Measurements from ENCODE around the gene IL12A.

Gene IL12A

GRCh38 chr3:159989973-159990846, 1.6 kb downstream of the IL12A start:
- no peak for DNase-seq (ENCODE audit: low read depth)

- DNase-seq (ENCODE audit: low read depth) = no peak
Measured at GRCh38 chr3:159991591-159991990, 3.0 kb downstream of the IL12A start.

DNA sequence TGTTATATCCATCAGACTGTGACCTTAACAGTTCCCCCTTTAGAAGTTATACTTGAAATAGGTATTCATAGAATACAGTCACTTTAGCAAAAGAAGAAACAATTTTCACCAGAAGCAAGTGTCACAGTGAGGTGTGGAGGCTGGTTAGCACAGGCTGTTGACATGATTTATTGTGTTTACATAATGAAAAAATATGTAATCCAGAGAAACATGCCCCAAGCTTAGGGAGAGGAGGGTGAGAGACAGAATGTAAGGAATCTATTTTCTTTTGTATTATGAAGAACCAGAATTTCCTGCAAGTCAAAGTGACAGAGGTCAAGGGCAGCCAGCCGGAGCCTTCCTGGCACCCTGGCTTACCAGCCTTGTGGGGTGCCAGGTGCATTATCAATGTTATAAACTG, 4.0 kb downstream of the IL12A start:
- no peak for DNase-seq (ENCODE audit: low read depth)

GRCh38 chr3:159994182-159994581, 5.5 kb downstream of the IL12A start:
- DNase-seq (ENCODE audit: low read depth) = no peak

- DNase-seq (ENCODE audit: low read depth) = no peak
Measured at GRCh38 chr3:159995091-159995490, 6.5 kb downstream of the IL12A start.

- no peak for DNase-seq (ENCODE audit: low read depth)
Measured at GRCh38 chr3:159996018-159996417, 7.4 kb downstream of the IL12A start.

DNA sequence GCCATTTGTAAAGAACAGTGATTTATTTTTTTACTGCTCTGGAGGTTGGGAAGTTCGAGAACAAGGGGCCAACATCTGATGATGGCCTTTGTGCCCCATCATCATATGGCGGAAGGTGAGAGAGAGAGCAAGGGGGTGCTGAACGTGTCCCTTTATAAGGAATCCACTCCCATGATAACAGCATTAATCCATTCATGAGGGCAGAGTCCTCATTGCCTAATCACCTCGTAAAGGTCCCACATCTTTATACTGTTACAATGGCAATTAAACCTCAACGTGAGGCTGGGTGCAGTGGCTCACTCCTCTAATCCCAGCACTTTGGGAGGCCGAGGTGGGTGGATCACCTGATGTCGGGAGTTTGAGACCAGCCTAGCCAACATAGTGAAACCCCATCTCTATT, 8.3 kb downstream of the IL12A start:
- DNase-seq (ENCODE audit: low read depth) = no peak

GRCh38 chr3:160001148-160001760, 12.6 kb downstream of the IL12A start:
- DNase-seq (ENCODE audit: low read depth) = no peak

GRCh38 chr3:160001850-160002623, 13.4 kb downstream of the IL12A start:
- no peak for DNase-seq (ENCODE audit: low read depth)

- DNase-seq (ENCODE audit: low read depth) = no peak
Measured at GRCh38 chr3:160003520-160004128, 15.0 kb downstream of the IL12A start.

GRCh38 chr3:160005004-160005403, 16.4 kb downstream of the IL12A start:
- no peak for DNase-seq (ENCODE audit: low read depth)

DNA sequence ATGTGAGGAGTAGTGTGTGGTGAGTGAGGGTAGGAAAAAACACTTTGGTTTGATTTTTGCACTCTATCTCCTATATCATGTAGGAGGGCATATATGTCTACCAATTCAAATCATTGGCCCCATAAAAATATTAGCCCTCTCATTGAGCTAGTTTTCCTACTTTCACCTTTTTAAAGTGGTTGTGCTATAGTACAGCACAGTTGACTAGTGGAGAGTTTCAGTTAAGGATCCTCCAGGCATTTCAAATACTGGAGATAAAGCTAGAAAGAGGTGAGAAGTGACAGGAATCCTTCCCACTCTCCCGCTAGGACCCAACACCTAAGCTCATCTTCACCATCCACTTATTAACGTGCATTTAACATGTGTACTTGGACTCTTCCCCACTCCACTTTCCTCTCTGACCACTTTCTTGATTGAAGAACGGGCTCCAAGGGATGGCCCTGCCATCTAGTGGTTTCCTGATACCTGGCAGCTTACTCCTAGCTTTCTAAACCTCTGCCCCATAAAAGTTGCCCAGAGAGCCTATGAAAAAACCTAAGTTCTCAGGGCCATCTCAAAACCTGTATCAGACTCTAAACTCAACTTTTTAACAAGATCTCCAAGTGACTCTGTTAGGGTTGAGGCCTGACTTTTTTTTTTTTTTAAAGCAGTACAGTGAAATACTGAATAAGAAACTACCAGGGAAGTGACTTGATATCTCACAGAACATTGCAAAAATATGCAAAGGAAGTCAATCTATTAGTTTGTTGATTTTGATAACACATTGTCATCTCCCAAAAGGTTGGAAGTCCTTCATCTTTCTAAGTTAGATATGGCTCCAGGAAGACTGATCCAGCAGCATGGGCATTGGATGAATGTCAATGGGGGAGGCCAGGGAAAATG, 17.9 kb downstream of the IL12A start:
- DNase-seq (ENCODE audit: low read depth) = peak; percentile 45

DNA sequence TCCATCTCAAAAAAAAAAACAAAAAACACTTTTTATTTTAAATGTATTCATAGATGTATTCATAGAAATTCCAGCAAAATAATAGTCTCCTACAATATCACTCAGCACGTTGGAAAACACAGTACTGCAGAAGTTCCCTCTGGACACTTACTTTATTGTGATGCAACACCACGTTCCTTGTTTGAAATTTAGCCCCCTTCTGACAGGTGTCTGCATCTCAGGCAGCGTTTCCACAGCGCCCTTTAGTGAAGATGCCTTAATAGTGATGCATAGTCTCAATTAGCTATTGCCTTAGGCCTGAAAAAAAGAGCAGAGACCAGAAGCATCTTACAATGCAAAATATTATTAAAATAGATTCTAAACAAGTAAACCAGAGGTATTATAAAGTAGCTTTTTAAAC, 20.3 kb downstream of the IL12A start:
- DNase-seq (ENCODE audit: low read depth) = no peak

DNA sequence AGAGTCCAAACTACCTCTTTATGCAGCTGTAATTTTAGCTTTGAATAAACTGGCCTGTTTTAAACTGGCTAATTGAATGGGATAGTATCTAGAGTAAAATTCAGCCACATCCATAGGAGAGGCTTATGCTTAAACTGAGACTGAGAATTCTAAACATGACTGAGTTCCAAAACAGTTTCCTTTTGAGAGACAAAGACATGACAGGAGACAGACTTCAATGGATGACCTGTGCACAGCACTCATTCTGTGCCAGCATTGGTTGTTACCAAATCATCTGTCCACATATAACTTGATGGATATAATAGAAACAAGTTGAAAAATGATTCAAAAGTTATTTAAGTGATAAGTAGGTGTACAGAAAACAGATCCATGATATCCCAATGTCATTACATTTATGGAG, 20.9 kb downstream of the IL12A start:
- no peak for DNase-seq (ENCODE audit: low read depth)

- no peak for DNase-seq (ENCODE audit: low read depth)
Measured at GRCh38 chr3:160010578-160010977, 21.9 kb downstream of the IL12A start.

DNA sequence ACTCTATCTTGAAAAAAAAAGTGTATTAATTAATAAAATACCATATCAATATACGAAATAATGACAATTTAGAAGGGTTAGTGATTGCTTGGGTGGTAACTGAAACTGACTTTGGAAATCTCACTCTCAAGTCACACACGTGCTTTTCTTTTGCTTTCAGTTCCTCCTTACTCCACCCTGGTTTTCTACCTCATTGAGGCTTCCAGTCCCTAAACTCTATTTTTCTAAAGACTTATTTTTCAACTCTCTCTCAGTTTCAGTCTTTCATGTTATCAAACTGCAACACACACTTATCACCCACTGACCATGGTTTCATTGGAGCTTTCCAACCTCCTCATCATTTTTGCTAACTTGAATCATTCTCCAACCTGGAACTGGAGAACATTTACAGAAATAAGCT, 23.5 kb downstream of the IL12A start:
- no peak for DNase-seq (ENCODE audit: low read depth)

DNA sequence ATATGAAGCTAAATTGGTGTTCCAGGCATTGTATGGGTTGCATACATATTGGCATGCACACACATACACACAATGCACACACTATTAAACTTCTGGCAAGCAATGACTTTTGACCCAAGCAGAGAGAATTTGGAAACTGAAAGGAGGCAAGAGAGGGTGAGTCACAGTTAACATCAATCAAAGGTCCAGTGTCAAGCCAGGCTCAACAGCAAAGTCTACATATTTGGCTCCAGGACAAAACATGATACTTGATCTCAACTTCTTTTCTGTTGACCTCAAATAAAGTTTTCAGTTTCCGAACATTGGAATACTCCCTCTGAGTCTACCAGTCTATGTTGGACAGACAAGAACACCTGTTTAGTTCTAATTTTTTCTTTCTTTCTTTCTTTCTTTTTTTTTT, 28.3 kb downstream of the IL12A start:
- DNase-seq (ENCODE audit: low read depth) = no peak

- DNase-seq (ENCODE audit: low read depth) = no peak
Measured at GRCh38 chr3:160018959-160019358, 30.3 kb downstream of the IL12A start.

DNA sequence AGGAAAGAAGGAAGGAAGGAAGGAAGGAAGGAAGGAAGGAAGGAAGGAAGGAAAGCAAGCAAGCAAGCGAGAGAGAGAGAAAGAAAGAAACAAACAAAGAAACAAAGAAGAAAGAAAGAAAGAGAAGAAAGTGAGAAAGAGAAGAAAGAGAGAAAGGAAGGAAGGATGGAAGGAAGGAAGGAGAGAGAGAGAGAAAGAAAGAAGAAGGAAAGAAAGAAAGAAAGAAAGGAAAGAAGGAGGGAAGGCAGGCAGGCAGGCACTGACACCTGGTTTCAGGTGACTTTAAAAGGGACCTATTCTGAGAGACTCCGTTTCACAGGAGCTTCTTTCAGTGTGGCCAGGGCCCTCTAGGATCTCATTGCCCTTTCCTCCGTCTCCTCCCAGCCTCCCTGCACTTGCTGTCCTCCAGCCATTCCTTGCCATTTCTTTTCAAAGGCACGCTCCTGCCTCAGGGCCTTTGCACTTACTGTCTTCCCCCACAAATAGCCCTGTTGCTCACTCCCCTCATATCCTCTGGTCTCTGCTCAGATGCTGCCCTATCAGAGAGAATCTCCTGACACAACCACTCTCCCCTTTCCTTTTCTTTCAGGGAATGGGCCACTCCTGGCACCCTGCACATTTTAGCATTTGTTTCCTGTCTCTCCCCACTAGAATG, 31.5 kb downstream of the IL12A start:
- DNase-seq (ENCODE audit: low read depth) = no peak

DNA sequence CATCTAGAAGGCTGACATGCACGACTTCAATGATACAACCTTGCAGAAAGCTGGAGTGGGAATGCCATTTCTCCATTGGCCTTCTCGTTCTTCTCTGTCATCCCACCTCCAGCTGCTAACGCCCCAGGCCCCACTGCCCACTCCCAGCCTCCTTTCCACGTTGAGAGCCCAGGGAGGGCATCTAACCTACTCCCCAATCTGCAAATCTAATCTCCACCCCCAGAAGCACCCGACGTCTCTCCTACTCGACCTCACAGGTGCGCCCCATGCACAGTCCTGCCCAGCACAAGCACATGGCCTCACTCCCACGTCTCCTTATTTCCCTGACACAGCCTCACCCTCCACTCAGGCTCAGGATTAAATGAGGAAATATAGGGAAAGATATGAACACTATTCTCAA, 33.4 kb downstream of the IL12A start:
- no peak for DNase-seq (ENCODE audit: low read depth)

DNA sequence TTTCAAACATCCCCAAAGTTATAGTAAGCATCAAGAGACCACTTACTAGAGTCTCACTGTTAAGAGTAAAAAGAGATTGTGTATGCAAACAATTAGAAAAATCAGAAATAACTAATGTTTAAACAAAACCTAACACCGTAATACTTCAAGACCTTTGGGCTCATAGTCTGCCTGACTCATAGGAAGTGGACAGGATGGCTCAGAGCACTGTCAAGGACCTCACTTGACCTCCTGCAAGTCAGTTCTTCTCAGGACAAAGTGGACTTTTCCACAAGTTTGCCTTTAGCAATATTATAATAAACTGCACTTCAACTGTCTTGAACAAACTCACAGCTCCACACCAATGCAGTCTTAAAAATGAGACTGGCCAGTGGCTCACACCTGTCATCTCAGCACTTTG, 34.8 kb downstream of the IL12A start:
- no peak for DNase-seq (ENCODE audit: low read depth)

Measured in GM04504 (cell line).